H9 (cell line): ENCODE results near the gene HCN2. TPM values are rescaled to one million over a fixed set of nuclear protein-coding genes. Genes with fewer than 3 reads are reported as not detected.

Experiments used
- DNase-seq: peaks from one replicate; pipeline ENCODE4 v3.0.0-alpha.2; 2017
- H2AFZ ChIP-seq: one replicate; pipeline ENCODE4 v1.6.1; 2013; ENCODE audit warnings: mild to moderate bottlenecking, low read length, control low read depth, moderate library complexity
- H2AK5ac ChIP-seq: 2 replicates; pipeline ENCODE4 v1.6.1; 2013; ENCODE audit warnings: low read length, control low read depth, mixed read lengths; ENCODE audit not compliant: insufficient read length
- H2BK120ac ChIP-seq: one replicate; pipeline ENCODE4 v1.6.1; 2013; ENCODE audit warnings: low read depth, mild to moderate bottlenecking, low read length, control low read depth, inconsistent platforms; ENCODE audit not compliant: poor library complexity, severe bottlenecking
- H2BK12ac ChIP-seq: 2 replicates; pipeline ENCODE4 v1.6.1; 2013; ENCODE audit warnings: low read length, control low read depth, mixed read lengths, low read depth; ENCODE audit not compliant: insufficient read length
- H2BK15ac ChIP-seq: 2 replicates; pipeline ENCODE4 v1.6.1; 2013; ENCODE audit warnings: low read depth, low read length, control low read depth
- H2BK20ac ChIP-seq: one replicate; pipeline ENCODE4 v1.6.1; 2013; ENCODE audit warnings: low read depth, mild to moderate bottlenecking, low read length, control low read depth, inconsistent platforms; ENCODE audit not compliant: poor library complexity, severe bottlenecking
- H2BK5ac ChIP-seq: 2 replicates; pipeline ENCODE4 v1.6.1; 2013; ENCODE audit warnings: low read length, control low read depth, mixed read lengths; ENCODE audit not compliant: insufficient read length
- H3K14ac ChIP-seq: 2 replicates; pipeline ENCODE4 v1.6.1; 2013; ENCODE audit warnings: low read length, control low read depth; ENCODE audit not compliant: insufficient read depth
- H3K18ac ChIP-seq: 2 replicates; pipeline ENCODE4 v1.6.1; 2013; ENCODE audit warnings: low read depth, mild to moderate bottlenecking, mixed read lengths, low read length, control low read depth; ENCODE audit not compliant: insufficient read length
- H3K23ac ChIP-seq: 2 replicates; pipeline ENCODE4 v1.6.1; 2013; ENCODE audit warnings: low read length, control low read depth, mixed read lengths, low read depth; ENCODE audit not compliant: insufficient read length
- H3K23me2 ChIP-seq: 2 replicates; pipeline ENCODE4 v1.6.1; 2013; ENCODE audit warnings: low read depth, mild to moderate bottlenecking, mixed read lengths, low read length, control low read depth; ENCODE audit not compliant: insufficient read length, poor library complexity, severe bottlenecking
- H3K27ac ChIP-seq: 2 replicates; pipeline ENCODE4 v1.5.1; 2013; ENCODE audit warnings: low read length, control low read depth, mixed read lengths, low read depth; ENCODE audit not compliant: insufficient read length
- H3K27me3 ChIP-seq: 2 replicates; pipeline ENCODE4 v1.6.1; 2013; ENCODE audit warnings: low read length, control low read depth, inconsistent platforms; ENCODE audit not compliant: insufficient read depth
- H3K4ac ChIP-seq: 2 replicates; pipeline ENCODE4 v1.6.1; 2013; ENCODE audit warnings: low read depth, mild to moderate bottlenecking, control low read depth, inconsistent platforms, low read length, moderate library complexity
- H3K4me1 ChIP-seq: 2 replicates; pipeline ENCODE4 v1.6.1; 2013; ENCODE audit warnings: low read length, control low read depth, inconsistent platforms; ENCODE audit not compliant: insufficient read depth
- H3K4me2 ChIP-seq: 2 replicates; pipeline ENCODE4 v1.6.1; 2013; ENCODE audit warnings: low read length, control low read depth, mixed read lengths; ENCODE audit not compliant: insufficient read length, insufficient read depth
- H3K56ac ChIP-seq: 2 replicates; pipeline ENCODE4 v1.6.1; 2013; ENCODE audit warnings: low read depth, mild to moderate bottlenecking, mixed read lengths, low read length, control low read depth; ENCODE audit not compliant: insufficient read length
- H3K79me1 ChIP-seq: 2 replicates; pipeline ENCODE4 v1.6.1; 2013; ENCODE audit warnings: low read depth, mild to moderate bottlenecking, moderate library complexity, low read length, control low read depth, inconsistent platforms; ENCODE audit not compliant: insufficient read depth, poor library complexity, severe bottlenecking
- H3K79me2 ChIP-seq: 2 replicates; pipeline ENCODE4 v1.6.1; 2013; ENCODE audit warnings: low read length, control low read depth, inconsistent platforms; ENCODE audit not compliant: insufficient read depth
- H3K9ac ChIP-seq: 2 replicates; pipeline ENCODE4 v1.6.1; 2013; ENCODE audit warnings: low read length, control low read depth, mixed read lengths; ENCODE audit not compliant: insufficient read length; ENCODE audit errors: extremely low read depth
- H3K9me3 ChIP-seq: one replicate; pipeline ENCODE4 v1.6.1; 2013; ENCODE audit warnings: low read depth, low read length, inconsistent platforms; ENCODE audit not compliant: control insufficient read depth
- H3T11ph ChIP-seq: one replicate; pipeline ENCODE4 v1.6.1; 2013; ENCODE audit warnings: mild to moderate bottlenecking, low read length, control low read depth, inconsistent platforms
- H4K20me1 ChIP-seq: one replicate; pipeline ENCODE4 v1.6.1; 2013; ENCODE audit not compliant: control insufficient read depth, insufficient read length, insufficient read depth
- H4K5ac ChIP-seq: 2 replicates; pipeline ENCODE4 v1.6.1; 2013; ENCODE audit warnings: low read depth, mild to moderate bottlenecking, mixed read lengths, low read length, control low read depth; ENCODE audit not compliant: insufficient read length
- H4K8ac ChIP-seq: replicated peaks from 2 replicates; pipeline ENCODE4 v1.6.1; 2013; ENCODE audit warnings: low read length, control low read depth, mixed read lengths, low read depth; ENCODE audit not compliant: insufficient read length
- H4K91ac ChIP-seq: 2 replicates; pipeline ENCODE4 v1.6.1; 2013; ENCODE audit warnings: low read depth, mild to moderate bottlenecking, moderate library complexity, mixed read lengths, low read length, control low read depth; ENCODE audit not compliant: insufficient read length
- H3K27ac Mint-ChIP-seq, 3 experiments: 2 replicates in 2 of 3; 3 replicates in 1 of 3; pipeline ENCODE4 v1.8.0; 2020 to 2021; ENCODE audit warnings: mixed read lengths in 3 of 3, mild to moderate bottlenecking in 1 of 3, moderate library complexity in 1 of 3
- H3K27me3 Mint-ChIP-seq: 2 replicates; pipeline ENCODE4 v1.8.0; 2021; ENCODE audit warnings: low read depth, mild to moderate bottlenecking, moderate library complexity, mixed read lengths
- H3K36me3 Mint-ChIP-seq, 3 experiments: 2 replicates in 2 of 3; 3 replicates in 1 of 3; pipeline ENCODE4 v1.8.0; 2020 to 2021; ENCODE audit warnings: low read depth in 3 of 3, mixed read lengths in 3 of 3; ENCODE audit not compliant: insufficient read depth in 1 of 3
- H3K4me1 Mint-ChIP-seq, 2 experiments: 2 replicates each; pipeline ENCODE4 v1.8.0; 2020; ENCODE audit warnings: mixed read lengths in 2 of 2
- H3K4me3 Mint-ChIP-seq, 2 experiments: 2 replicates in 1 of 2; 3 replicates in 1 of 2; pipeline ENCODE4 v1.8.0; 2020 to 2021; ENCODE audit warnings: mild to moderate bottlenecking in 2 of 2, mixed read lengths in 2 of 2, moderate library complexity in 1 of 2
- H3K9me3 Mint-ChIP-seq, 2 experiments: 2 replicates in 1 of 2; 3 replicates in 1 of 2; pipeline ENCODE4 v1.8.0; 2020; ENCODE audit warnings: mild to moderate bottlenecking in 2 of 2, mixed read lengths in 2 of 2, moderate library complexity in 1 of 2
- WGBS: extraction: QIAGEN DNeasy Blood & Tissue Kit; methylation state at CpG from one replicate; pipeline ENCODE4 v1.1.7; 2013; ENCODE audit warnings: missing lambda C conversion rate, low lambda C conversion rate, mixed read lengths; ENCODE audit not compliant: insufficient read length; ENCODE audit errors: extremely low coverage; 5-methylcytosine and 5-hydroxymethylcytosine counted together
- total RNA-seq: library from RNA; stranded (reverse); gene quantifications from 2 replicates; pipeline ENCODE4 v1.2.1, GENCODE V29; 2021
- TF ChIP-seq, protein P1 (sequence below): fragments of 200-600 bp; sonication (generic); conservative IDR thresholded peaks from 3 replicates; pipeline ENCODE4 v1.8.0; 2021; ENCODE audit warnings: antibody characterized with exemption, mild to moderate bottlenecking

The HCN2 gene
- total RNA-seq, 1 experiment from 2014 or later, result 3.7 TPM

DNA sequence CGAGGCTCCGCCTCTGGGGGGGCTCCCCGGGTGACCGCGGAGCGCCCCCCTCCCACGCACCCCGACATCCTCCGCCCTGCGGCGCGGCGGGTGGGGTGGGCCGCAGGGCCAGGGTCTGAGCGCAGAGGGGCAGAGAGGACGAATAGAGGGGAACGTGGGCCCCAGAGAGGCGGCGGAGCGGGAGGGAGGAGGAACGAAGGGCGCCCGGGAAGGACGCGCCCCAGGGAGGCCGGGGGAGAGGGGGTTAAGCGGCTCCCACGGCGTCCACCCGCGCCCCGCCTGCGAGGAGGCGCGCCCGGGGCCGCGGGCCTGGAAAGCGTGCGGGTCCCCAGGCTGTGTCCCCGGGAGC, 1.0 kb downstream of the HCN2 start:
- Histone ChIP-seq H4K8ac (no peak overlapping the region), H3K14ac (no peak overlapping the region), H2BK15ac (no peak overlapping the region), H4K20me1 (peaks cover 3% of the 10 kb centered on the region), H2BK5ac (no peak overlapping the region), H2BK20ac (no peak overlapping the region), H3K23ac (no peak overlapping the region), H2BK12ac (no peak overlapping the region), H3K4ac (no peak overlapping the region), H3K27me3 (peaks cover 12% of the 10 kb centered on the region; the same call in 1 of the 2 replicates), H2AK5ac (no peak overlapping the region), H2AFZ (no peak overlapping the region), H3K4me1 (no peaks in the 10 kb centered on the region), H3K56ac (no peak overlapping the region), H4K91ac (no peak overlapping the region), H3K9ac (no peak overlapping the region), H3K4me2 (no peak overlapping the region), H3K18ac (no peak overlapping the region), H4K5ac (no peak overlapping the region), H3T11ph (no peak overlapping the region), H3K23me2 (no peaks in the 10 kb centered on the region), H3K27ac (no peak overlapping the region), H3K79me2 (no peaks in the 10 kb centered on the region), H2BK120ac (no peak overlapping the region), H3K79me1 (no peaks in the 10 kb centered on the region), H3K9me3 (no peaks in the 10 kb centered on the region)
- no peaks in the 10 kb centered on the region for H3K36me3 Mint-ChIP-seq
- no peaks in the 10 kb centered on the region for H3K9me3 Mint-ChIP-seq
- H3K27me3 Mint-ChIP-seq, result peaks cover 52% of the 10 kb centered on the region
- H3K4me1 Mint-ChIP-seq, result peaks cover 2 to 8% of the 10 kb centered on the region in 2 experiments; a peak in 1 of 4 replicates
- DNase-seq, result no peak
- H3K27ac Mint-ChIP-seq, result no peak overlapping the region
- WGBS, result no CpG with 5 or more reads among the region's 41 CpGs
- TF ChIP-seq, protein P1, sequence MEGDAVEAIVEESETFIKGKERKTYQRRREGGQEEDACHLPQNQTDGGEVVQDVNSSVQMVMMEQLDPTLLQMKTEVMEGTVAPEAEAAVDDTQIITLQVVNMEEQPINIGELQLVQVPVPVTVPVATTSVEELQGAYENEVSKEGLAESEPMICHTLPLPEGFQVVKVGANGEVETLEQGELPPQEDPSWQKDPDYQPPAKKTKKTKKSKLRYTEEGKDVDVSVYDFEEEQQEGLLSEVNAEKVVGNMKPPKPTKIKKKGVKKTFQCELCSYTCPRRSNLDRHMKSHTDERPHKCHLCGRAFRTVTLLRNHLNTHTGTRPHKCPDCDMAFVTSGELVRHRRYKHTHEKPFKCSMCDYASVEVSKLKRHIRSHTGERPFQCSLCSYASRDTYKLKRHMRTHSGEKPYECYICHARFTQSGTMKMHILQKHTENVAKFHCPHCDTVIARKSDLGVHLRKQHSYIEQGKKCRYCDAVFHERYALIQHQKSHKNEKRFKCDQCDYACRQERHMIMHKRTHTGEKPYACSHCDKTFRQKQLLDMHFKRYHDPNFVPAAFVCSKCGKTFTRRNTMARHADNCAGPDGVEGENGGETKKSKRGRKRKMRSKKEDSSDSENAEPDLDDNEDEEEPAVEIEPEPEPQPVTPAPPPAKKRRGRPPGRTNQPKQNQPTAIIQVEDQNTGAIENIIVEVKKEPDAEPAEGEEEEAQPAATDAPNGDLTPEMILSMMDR, result no peak
- no peak overlapping the region for H3K4me3 Mint-ChIP-seq
